ENCODE measurements around the gene PARPBP.
"Not testable (repeated sequence)": the region's sequence is repeated elsewhere in the genome, so short reads cannot be mapped to it uniquely, and the experiment has no call there.

Gene PARPBP

GRCh38 chr12:102147062-102147587 lies 27.1 kb downstream of the PARPBP start:
- not testable (repeated sequence) for DNase-seq (ENCODE audit: low read depth)

- not testable (repeated sequence) for DNase-seq (ENCODE audit: low read depth)
Observed at GRCh38 chr12:102155206-102155605, 35.2 kb downstream of the PARPBP start.

DNA sequence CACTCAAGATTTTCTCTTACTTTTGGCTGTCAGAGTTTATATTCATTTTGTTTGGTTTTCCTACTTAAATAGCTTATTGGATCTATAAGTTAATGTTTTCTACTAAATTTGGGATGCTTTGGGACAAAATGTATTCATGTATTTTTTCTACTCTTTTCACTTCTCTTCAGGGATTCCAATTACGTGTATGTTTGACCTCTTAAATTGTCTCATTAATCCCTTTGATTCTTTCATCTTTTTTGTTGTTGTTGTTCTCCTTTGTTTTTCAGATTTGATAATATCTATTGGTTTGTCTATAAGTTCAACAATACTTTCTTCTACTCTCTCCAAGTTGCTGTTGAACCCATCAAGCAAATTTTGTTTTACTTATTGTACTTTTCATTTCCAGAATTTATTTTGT lies 43.4 kb downstream of the PARPBP start:
- DNase-seq (ENCODE audit: low read depth), result no peak

DNA sequence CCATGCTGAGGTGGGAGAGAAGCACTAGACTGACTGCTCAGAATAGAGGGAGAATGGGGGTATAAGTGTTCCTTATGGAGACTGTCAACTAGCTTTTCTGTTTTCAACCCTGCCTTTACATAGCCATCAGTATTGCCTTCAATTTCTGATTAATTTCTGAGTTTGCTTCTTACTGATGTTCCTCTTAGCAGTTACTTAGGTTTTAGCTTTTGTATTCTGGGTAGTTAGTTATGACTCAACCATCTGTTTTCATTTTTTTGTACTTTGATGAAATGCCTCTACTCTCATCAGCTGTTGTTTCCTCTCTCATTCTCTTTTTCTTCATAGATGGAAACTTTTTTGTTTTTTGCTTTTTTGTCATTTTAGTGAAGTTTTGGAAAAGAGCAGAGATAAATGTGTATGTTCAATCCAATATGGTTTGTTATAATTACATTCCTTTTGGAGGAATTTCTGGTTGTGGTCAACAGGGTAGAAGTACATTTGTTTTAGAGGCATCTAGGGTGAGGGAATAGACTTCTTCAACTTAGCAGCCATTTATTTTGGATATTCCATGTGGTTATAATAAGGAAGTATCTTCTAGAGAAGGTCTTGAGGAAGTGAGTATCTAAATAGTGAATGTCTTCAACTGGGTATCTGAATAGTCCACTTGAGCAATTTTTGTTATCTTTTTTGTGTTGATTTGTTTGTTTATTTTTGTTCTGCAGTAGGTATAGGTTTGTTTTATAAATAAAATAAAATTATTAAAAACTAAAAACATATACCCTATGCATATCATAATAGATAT lies 48.0 kb downstream of the PARPBP start:
- no peak for DNase-seq (ENCODE audit: low read depth)

GRCh38 chr12:102169922-102170621 lies 50.1 kb downstream of the PARPBP start:
- peak; percentile 43 for DNase-seq (ENCODE audit: low read depth)

DNA sequence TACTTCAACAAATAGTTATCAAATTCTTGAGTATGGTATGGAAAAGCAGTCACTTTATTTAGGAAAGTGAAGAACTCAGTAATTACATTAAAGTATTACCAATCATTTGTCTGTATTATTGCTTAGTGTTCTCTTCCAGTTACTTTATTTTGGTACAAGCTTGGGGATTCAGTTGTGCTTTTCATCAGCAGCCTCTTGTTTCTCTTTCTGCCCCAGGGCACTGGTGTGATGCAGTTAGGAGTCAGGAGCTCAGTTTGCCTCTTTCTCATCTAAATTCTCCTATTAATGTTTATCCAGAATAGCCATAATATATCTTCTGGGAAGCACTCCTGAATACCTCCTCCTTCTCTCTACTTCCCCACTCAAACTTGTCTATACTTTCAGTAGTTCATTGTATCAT lies 52.0 kb downstream of the PARPBP start:
- peak; percentile 8 for DNase-seq (ENCODE audit: low read depth)

GRCh38 chr12:102172436-102172835 lies 52.5 kb downstream of the PARPBP start:
- DNase-seq (ENCODE audit: low read depth), result no peak

DNA sequence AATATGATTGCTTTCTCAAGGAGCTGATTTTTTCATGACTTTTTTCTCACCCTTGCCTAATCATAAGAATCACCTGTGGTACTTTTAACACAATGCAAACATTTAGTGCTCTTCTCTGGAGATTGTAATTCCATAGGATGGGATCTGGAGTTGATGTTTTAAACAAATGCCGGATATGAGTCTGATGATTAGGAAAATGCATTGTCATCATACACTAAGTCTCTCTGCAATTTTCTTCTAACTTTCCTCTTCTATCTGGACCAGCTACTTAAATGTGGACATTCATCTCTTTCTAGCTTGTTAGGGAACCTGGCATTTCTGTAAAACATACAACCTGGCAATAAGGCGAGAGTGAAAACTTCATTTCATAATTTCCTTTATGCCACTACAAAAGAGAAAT lies 54.1 kb downstream of the PARPBP start:
- no peak for DNase-seq (ENCODE audit: low read depth)

DNA sequence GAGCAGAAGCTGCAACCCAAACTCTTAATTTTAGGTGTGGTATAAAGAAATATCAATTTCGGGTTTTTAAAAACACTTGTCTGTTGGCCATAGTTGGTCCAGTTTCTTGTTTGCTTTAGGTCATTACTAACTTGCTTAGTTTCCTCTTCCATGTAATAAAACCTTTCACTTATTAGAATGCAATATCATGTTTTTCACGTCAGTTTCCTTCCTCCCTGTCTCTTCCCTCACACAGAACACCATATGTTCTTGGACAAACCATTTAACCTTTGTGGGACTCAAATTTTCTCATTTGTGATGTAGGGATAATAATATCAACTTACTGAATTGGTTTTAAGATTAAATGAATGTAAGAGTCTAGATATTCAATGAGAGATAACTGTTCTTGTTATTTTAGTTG lies 54.8 kb downstream of the PARPBP start:
- no peak for DNase-seq (ENCODE audit: low read depth)

DNA sequence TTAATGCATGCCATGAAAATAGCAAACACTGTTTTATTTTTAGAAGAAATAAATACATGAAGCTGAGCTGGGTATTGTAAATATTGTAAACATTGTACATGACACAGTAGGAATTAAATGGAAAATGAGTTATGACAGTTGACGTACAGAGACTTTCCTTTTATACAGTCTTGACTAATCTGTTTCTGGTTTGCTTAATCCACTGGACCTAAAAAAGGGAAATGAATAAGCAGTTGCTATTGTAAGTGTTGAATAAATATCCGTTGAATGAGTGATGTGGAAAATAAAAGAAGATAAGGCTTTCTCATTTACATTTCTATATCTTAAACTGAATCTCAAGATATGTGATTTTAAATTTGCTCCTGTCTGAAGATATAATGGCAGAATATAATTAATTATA lies 62.7 kb downstream of the PARPBP start:
- DNase-seq (ENCODE audit: low read depth), result no peak

GRCh38 chr12:102195826-102196225 lies 75.8 kb downstream of the PARPBP start:
- no peak for DNase-seq (ENCODE audit: low read depth)

- DNase-seq (ENCODE audit: low read depth), result peak; percentile 71
Observed at GRCh38 chr12:102197789-102198188, 77.8 kb downstream of the PARPBP start, which contains the start of gene PMCH. PMCH (minus strand) TSS chr12:102197833; CDS start chr12:102197770, 63 bp downstream.

- DNase-seq (ENCODE audit: low read depth), result no peak
Observed at GRCh38 chr12:102201436-102202061, 81.6 kb downstream of the PARPBP start.

DNA sequence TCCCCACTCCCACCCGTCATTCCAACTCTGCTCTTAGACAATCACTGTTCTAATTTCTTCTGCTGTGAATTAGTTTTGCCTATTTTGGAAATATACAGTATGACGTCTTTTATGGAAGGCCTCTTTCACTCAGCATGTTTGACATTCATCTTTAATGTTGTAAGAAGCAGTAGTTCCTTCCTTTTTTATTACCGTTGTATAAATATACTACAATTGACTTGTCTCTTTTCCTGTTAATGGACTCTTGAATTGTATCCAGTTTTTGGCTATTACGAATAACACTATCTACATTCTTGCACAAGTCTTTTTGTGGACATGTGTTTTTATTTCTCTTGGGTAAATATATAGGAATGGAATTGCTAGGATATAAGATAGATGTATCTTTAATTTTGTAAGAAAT lies 82.6 kb downstream of the PARPBP start:
- no peak for DNase-seq (ENCODE audit: low read depth)

DNA sequence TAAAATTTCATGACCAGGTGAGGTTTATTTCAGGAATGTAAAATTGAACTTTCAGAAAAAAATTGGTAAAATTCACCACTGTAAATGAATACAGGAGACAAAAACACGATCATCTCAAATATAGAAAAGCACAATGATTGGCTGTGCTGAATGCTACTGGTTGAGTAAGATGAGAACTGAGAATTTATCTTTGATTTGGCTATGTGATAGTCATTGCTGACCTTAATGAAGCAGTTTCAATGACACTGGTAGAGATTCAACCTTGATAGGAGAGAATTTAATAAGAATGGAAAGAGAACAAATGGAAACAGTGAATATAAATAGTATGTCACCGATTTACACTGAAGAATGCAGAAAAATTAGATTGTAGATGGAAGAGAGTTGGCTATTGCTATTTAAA lies 84.0 kb downstream of the PARPBP start:
- no peak for DNase-seq (ENCODE audit: low read depth)

DNA sequence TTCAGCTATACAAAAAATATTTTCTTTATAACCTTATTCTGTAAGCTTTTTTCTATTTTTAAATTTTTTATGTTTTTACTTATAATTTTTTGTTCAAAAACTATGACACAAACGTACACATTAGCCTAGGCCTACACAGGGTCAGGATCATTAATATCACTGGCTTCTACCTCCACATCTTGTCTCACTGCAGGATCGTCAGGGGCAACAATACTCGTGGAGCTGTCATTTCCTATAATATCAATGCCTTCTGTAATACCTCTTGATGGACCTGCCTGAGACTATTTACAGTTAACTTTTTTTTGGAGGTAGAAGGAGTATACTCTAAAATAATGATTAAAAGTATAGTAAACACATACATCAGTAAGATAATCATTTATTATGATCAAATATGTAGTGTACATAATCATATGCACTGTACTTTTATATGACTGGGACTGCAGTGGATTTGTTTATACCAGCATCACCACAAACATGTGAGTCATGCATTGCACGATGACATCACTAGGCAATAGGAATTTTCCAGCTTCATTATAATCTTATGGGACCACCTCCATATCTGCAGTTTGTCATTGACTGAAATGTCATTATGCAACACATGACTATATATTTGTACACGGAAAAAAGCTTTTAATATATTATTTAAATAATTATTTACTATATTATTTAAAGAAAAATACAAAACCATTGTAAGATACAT lies 96.2 kb downstream of the PARPBP start:
- DNase-seq (ENCODE audit: low read depth), result peak; percentile 86

DNA sequence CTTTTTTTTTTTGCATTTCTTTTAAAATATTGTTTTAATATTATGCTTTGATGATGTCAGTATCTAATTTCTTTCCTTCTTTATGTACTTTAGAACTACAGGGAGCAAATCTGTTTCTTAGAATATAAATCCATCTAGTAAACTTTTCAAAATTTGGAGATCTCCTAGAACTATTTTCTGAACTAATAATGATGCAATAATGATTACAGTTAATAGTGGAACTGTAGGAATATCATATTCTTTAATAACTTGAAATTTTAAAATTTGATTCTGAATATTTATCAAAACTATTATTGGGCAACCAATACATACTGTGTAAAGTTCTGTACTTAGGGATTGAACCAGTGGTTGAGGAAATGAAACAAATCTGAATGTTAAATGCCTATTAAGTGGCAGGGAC lies 100.8 kb downstream of the PARPBP start:
- DNase-seq (ENCODE audit: low read depth), result no peak

DNA sequence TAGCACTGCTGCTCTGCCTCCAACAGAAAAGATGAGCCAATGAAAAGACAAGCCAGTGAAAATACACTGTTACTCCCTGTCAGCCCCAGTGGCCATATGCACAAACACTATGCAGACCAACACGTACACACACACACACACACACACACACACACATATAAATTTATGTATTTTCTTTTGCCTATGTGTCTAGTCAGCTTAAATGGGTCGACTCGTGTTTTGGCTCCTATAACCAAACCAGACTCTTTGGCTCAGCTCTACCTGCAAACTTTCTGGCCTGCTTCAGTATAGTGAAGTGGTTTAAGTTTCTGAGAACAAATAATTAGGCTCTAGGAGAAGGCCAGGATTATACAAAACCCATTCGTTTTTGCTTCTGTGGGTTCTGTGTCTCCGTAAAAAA lies 108.0 kb downstream of the PARPBP start:
- no peak for DNase-seq (ENCODE audit: low read depth)

DNA sequence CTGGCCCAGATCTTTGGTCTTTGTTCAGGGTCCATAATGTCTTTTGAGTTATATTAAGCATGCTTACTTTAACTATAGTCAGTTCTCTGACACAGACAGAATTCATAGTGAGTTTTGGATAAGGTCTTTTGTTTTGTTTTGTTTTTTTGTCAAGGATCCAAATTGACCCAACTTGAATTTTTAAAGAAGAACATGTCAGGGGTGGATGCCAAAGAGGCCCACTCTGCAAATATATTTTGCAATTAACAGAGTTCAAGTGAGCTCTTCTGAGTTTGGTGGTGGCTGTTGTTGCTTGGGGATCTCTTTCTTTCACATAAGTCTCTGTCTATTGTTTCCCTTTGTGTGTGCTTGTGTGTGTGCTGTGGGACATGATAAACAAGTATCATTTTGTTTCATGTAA lies 112.1 kb downstream of the PARPBP start:
- DNase-seq (ENCODE audit: low read depth), result no peak

- DNase-seq (ENCODE audit: low read depth), result no peak
Observed at GRCh38 chr12:102232446-102232845, 112.5 kb downstream of the PARPBP start.

- no peak for DNase-seq (ENCODE audit: low read depth)
Observed at GRCh38 chr12:102234599-102234998, 114.6 kb downstream of the PARPBP start.

DNA sequence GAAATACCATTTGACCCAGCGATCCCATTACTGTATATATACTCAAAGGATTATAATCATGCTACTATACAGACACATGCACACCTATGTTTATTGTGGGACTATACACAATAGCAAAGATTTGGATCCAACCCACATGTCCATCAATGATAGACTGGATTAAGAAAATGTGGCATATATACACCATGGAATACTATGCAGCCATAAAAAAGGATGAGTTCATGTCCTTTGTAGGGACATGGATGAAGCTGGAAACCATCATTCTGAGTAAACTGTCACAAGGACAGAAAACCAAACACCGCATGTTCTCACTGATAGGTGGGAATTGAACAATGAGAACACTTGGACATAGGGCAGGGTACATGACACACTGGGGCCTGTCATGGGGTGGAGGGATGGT lies 120.9 kb downstream of the PARPBP start:
- not testable (repeated sequence) for DNase-seq (ENCODE audit: low read depth)
